GM19351 (cell line): ENCODE data around the gene NBAS.

Experiments used
- ATAC-seq: cut with Tn5 transposase; IDR thresholded peaks from one replicate; pipeline ENCODE4 v1.9.1; 2021; ENCODE audit warnings: mild to moderate bottlenecking, moderate library complexity; ENCODE audit not compliant: unreplicated experiment

Gene NBAS

GRCh38 chr2:15181092-15181745 lies 379.9 kb downstream of the NBAS start:
- ATAC-seq = no peak

GRCh38 chr2:15180379-15180778 lies 380.8 kb downstream of the NBAS start:
- no peak for ATAC-seq

- ATAC-seq = no peak
These were observed 382.2 kb downstream of the NBAS start for GRCh38 chr2:15178946-15179345.

GRCh38 chr2:15177103-15177502 lies 384.0 kb downstream of the NBAS start:
- ATAC-seq = peak; percentile 95

GRCh38 chr2:15176604-15177003 lies 384.5 kb downstream of the NBAS start:
- no peak for ATAC-seq

GRCh38 chr2:15174567-15174966 lies 386.6 kb downstream of the NBAS start:
- ATAC-seq = no peak

- no peak for ATAC-seq
These were observed 387.6 kb downstream of the NBAS start for GRCh38 chr2:15173501-15173900.

GRCh38 chr2:15172825-15173224 lies 388.3 kb downstream of the NBAS start:
- ATAC-seq = no peak

GRCh38 chr2:15170070-15170775 lies 390.9 kb downstream of the NBAS start:
- no peak for ATAC-seq

GRCh38 chr2:15169326-15170069 lies 391.6 kb downstream of the NBAS start:
- no peak for ATAC-seq

- no peak for ATAC-seq
These were observed 393.0 kb downstream of the NBAS start for GRCh38 chr2:15168116-15168515.

GRCh38 chr2:15166878-15167277 lies 394.3 kb downstream of the NBAS start:
- no peak for ATAC-seq

GRCh38 chr2:15163326-15163725 lies 397.8 kb downstream of the NBAS start:
- ATAC-seq = no peak

- no peak for ATAC-seq
These were observed 398.5 kb downstream of the NBAS start for GRCh38 chr2:15162620-15163019.

- ATAC-seq = no peak
These were observed 400.7 kb downstream of the NBAS start for GRCh38 chr2:15160201-15160991.

- ATAC-seq = peak; percentile 50
These were observed 401.4 kb downstream of the NBAS start for GRCh38 chr2:15159751-15160177.

- ATAC-seq = no peak
These were observed 401.9 kb downstream of the NBAS start for GRCh38 chr2:15159206-15159605.

GRCh38 chr2:15158532-15158931 lies 402.6 kb downstream of the NBAS start:
- ATAC-seq = no peak

GRCh38 chr2:15158100-15158499 lies 403.0 kb downstream of the NBAS start:
- ATAC-seq = no peak

GRCh38 chr2:15155959-15156574 lies 405.1 kb downstream of the NBAS start:
- no peak for ATAC-seq

GRCh38 chr2:15154297-15154696 lies 406.8 kb downstream of the NBAS start:
- ATAC-seq = no peak
